Mesendoderm (in vitro differentiated cells): Measurements from ENCODE around the gene RXRA.

Experiments
- DNase-seq: peaks from one replicate; pipeline ENCODE4 v3.0.0; 2013
- H2AK5ac ChIP-seq: 2 replicates; pipeline ENCODE4 v1.6.1; 2013; ENCODE audit warnings: low read length, inconsistent platforms
- H2BK120ac ChIP-seq: 2 replicates; pipeline ENCODE4 v1.6.1; 2013; ENCODE audit warnings: low read depth, mild to moderate bottlenecking, low read length, moderate library complexity, mixed read lengths
- H2BK15ac ChIP-seq: replicated peaks from 2 replicates; pipeline ENCODE4 v1.6.1; 2013; ENCODE audit warnings: low read depth, mild to moderate bottlenecking, moderate library complexity
- H2BK5ac ChIP-seq: 2 replicates; pipeline ENCODE4 v1.6.1; 2013; ENCODE audit warnings: low read length, inconsistent platforms
- H3K18ac ChIP-seq: 2 replicates; pipeline ENCODE4 v1.6.1; 2013; ENCODE audit warnings: mild to moderate bottlenecking, low read length, mixed read lengths
- H3K23ac ChIP-seq: one replicate; pipeline ENCODE4 v1.6.1; 2013; ENCODE audit warnings: low read length
- H3K27ac ChIP-seq: 2 replicates; pipeline ENCODE4 v1.5.1; 2013; ENCODE audit warnings: low read depth, mild to moderate bottlenecking, inconsistent platforms, low read length, moderate library complexity
- H3K27me3 ChIP-seq: 2 replicates; pipeline ENCODE4 v1.6.1; 2013; ENCODE audit warnings: low read length, control low read depth, mild to moderate bottlenecking, inconsistent platforms; ENCODE audit not compliant: insufficient read depth, poor library complexity
- H3K36me3 ChIP-seq: 2 replicates; pipeline ENCODE4 v1.6.1; 2013; ENCODE audit warnings: low read length, inconsistent platforms; ENCODE audit not compliant: control insufficient read depth, insufficient read depth
- H3K4ac ChIP-seq: one replicate; pipeline ENCODE4 v1.6.1; 2013; ENCODE audit warnings: low read depth, mild to moderate bottlenecking, low read length, moderate library complexity
- H3K4me1 ChIP-seq: 2 replicates; pipeline ENCODE4 v1.6.1; 2013; ENCODE audit warnings: low read depth, low read length, inconsistent platforms; ENCODE audit not compliant: control insufficient read depth
- H3K4me2 ChIP-seq: 2 replicates; pipeline ENCODE4 v1.6.1; 2013; ENCODE audit warnings: low read length
- H3K4me3 ChIP-seq: 2 replicates; pipeline ENCODE4 v1.5.1; 2013; ENCODE audit warnings: mild to moderate bottlenecking, low read length
- H3K56ac ChIP-seq: one replicate; pipeline ENCODE4 v1.6.1; 2013; ENCODE audit warnings: low read length
- H3K79me1 ChIP-seq: 2 replicates; pipeline ENCODE4 v1.6.1; 2013; ENCODE audit warnings: low read length, inconsistent platforms
- H3K79me2 ChIP-seq: 2 replicates; pipeline ENCODE4 v1.6.1; 2013; ENCODE audit warnings: mild to moderate bottlenecking, low read length; ENCODE audit not compliant: control insufficient read depth, insufficient read depth
- H3K9ac ChIP-seq: 2 replicates; pipeline ENCODE4 v1.6.1; 2013; ENCODE audit warnings: low read length, inconsistent platforms
- H4K5ac ChIP-seq: one replicate; pipeline ENCODE4 v1.6.1; 2013; ENCODE audit warnings: low read length
- H4K8ac ChIP-seq: one replicate; pipeline ENCODE4 v1.6.1; 2013; ENCODE audit warnings: low read depth, mild to moderate bottlenecking, control low read depth, low read length, moderate library complexity
- WGBS: extraction: QIAGEN DNeasy Blood & Tissue Kit; methylation state at CpG from one replicate; pipeline ENCODE4 v1.1.7; 2013; ENCODE audit warnings: low lambda C conversion rate, missing lambda C conversion rate; ENCODE audit not compliant: insufficient coverage; ENCODE audit errors: extremely low coverage; 5-methylcytosine and 5-hydroxymethylcytosine counted together

The RXRA gene

GRCh38 chr9:134299883-134300282, 26.4 kb upstream of the RXRA start:
- Histone ChIP-seq H3K23ac (no peak overlapping the region), H2BK120ac (no peak overlapping the region), H2AK5ac (no peak overlapping the region), H3K79me1 (no peaks in the 10 kb centered on the region), H3K9ac (no peak overlapping the region), H3K4me2 (no peak overlapping the region), H3K4ac (no peak overlapping the region), H2BK5ac (no peak overlapping the region), H4K8ac (no peak overlapping the region), H3K18ac (no peak overlapping the region), H3K27ac (no peak overlapping the region), H3K27me3 (no peaks in the 10 kb centered on the region), H4K5ac (no peak overlapping the region), H2BK15ac (no peak overlapping the region), H3K4me1 (peaks cover 4% of the 10 kb centered on the region), H3K79me2 (no peaks in the 10 kb centered on the region), H3K4me3 (no peak overlapping the region), H3K36me3 (no peaks in the 10 kb centered on the region), H3K56ac (no peak overlapping the region)
- DNase-seq, result no peak
- no CpG with 5 or more reads among the region's 7 CpGs for WGBS

- H3K79me2 ChIP-seq, result no peaks in the 10 kb centered on the region
- no peak overlapping the region for H4K5ac ChIP-seq
- WGBS, result no CpG with 5 or more reads among the region's 15 CpGs
- H3K18ac ChIP-seq, result no peak overlapping the region
- H2BK5ac ChIP-seq, result no peak overlapping the region
- no peaks in the 10 kb centered on the region for H3K4me1 ChIP-seq
- no peak for DNase-seq
- H3K9ac ChIP-seq, result no peak overlapping the region
- H2AK5ac ChIP-seq, result no peak overlapping the region
- H4K8ac ChIP-seq, result no peak overlapping the region
- no peak overlapping the region for H3K27ac ChIP-seq
- H3K36me3 ChIP-seq, result no peaks in the 10 kb centered on the region
- no peak overlapping the region for H3K56ac ChIP-seq
- H3K4me2 ChIP-seq, result no peak overlapping the region
- H3K79me1 ChIP-seq, result no peaks in the 10 kb centered on the region
- H3K4me3 ChIP-seq, result no peak overlapping the region
- H2BK15ac ChIP-seq, result no peak overlapping the region
- no peak overlapping the region for H3K4ac ChIP-seq
- no peak overlapping the region for H3K23ac ChIP-seq
- no peaks in the 10 kb centered on the region for H3K27me3 ChIP-seq
- H2BK120ac ChIP-seq, result no peak overlapping the region
Measured at GRCh38 chr9:134301387-134302129, 24.7 kb upstream of the RXRA start.

- no peaks in the 10 kb centered on the region for H3K79me2 ChIP-seq
- no peak overlapping the region for H2BK5ac ChIP-seq
- no peak overlapping the region for H2BK120ac ChIP-seq
- H3K4me1 ChIP-seq, result no peaks in the 10 kb centered on the region
- H4K8ac ChIP-seq, result no peak overlapping the region
- H2BK15ac ChIP-seq, result no peak overlapping the region
- H3K36me3 ChIP-seq, result no peaks in the 10 kb centered on the region
- H3K27me3 ChIP-seq, result no peaks in the 10 kb centered on the region
- H3K9ac ChIP-seq, result no peak overlapping the region
- H3K4me2 ChIP-seq, result no peak overlapping the region
- WGBS, result no CpG with 5 or more reads among the region's 7 CpGs
- H3K18ac ChIP-seq, result no peak overlapping the region
- no peak for DNase-seq
- no peak overlapping the region for H2AK5ac ChIP-seq
- no peak overlapping the region for H3K56ac ChIP-seq
- H3K4me3 ChIP-seq, result no peak overlapping the region
- H3K23ac ChIP-seq, result no peak overlapping the region
- no peak overlapping the region for H3K4ac ChIP-seq
- H3K79me1 ChIP-seq, result no peaks in the 10 kb centered on the region
- no peak overlapping the region for H3K27ac ChIP-seq
- H4K5ac ChIP-seq, result no peak overlapping the region
Measured at GRCh38 chr9:134302130-134302817, 24.0 kb upstream of the RXRA start.

DNA sequence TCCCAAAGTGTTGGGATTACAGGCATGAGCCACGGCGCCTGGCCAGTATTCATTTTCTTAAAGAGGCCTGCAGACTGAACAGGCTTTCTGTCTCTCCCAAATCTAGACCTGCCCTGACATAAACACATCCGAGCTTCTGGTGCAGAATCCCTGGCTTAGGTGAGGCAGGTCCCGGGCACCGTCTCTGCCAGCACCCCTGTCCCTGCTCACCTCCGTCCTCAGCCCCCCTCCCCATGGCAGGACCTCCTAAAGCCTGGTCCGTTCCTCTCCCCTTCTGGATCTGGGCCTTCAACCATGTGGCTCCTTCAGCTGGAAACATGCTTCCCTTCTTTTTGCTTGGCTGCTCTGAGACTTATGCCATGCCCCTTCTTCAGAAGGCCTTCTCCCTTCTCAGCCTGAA, 22.7 kb upstream of the RXRA start:
- H2BK120ac ChIP-seq, result no peak overlapping the region
- H3K18ac ChIP-seq, result no peak overlapping the region
- no peak overlapping the region for H2BK5ac ChIP-seq
- H3K9ac ChIP-seq, result no peak overlapping the region
- H3K23ac ChIP-seq, result no peak overlapping the region
- no peaks in the 10 kb centered on the region for H3K36me3 ChIP-seq
- H3K79me1 ChIP-seq, result no peaks in the 10 kb centered on the region
- H3K27me3 ChIP-seq, result no peaks in the 10 kb centered on the region
- no CpG with 5 or more reads among the region's 7 CpGs for WGBS
- no peak overlapping the region for H3K4ac ChIP-seq
- H3K4me3 ChIP-seq, result no peak overlapping the region
- no peak for DNase-seq
- no peak overlapping the region for H3K4me2 ChIP-seq
- no peak overlapping the region for H3K27ac ChIP-seq
- H3K4me1 ChIP-seq, result no peaks in the 10 kb centered on the region
- no peak overlapping the region for H4K8ac ChIP-seq
- H2BK15ac ChIP-seq, result no peak overlapping the region
- H2AK5ac ChIP-seq, result no peak overlapping the region
- H3K79me2 ChIP-seq, result no peaks in the 10 kb centered on the region
- H3K56ac ChIP-seq, result no peak overlapping the region
- no peak overlapping the region for H4K5ac ChIP-seq

DNA sequence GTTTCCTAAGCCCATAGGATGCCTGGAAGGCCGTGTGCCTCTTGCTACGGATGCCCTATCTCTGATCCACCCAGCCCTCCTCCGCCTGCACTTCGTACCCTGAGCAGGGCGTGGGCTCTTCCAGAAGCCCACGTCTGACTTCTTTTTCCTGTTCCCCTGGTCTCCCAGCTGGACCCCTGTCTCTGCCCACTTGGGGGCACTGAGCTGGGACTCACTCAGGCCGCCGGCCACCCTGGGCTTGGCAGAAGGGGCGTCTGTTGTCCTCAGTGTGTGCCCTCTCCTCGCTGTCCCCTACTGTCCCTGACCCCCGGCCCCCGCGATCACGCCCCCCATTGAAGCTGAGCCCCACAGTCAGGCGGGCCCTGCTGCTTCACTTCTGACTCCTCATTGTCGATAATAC, 22.0 kb upstream of the RXRA start:
- Histone ChIP-seq H2AK5ac (no peak overlapping the region), H3K4ac (no peak overlapping the region), H3K56ac (no peak overlapping the region), H2BK5ac (no peak overlapping the region), H3K18ac (no peak overlapping the region), H3K36me3 (no peaks in the 10 kb centered on the region), H4K8ac (no peak overlapping the region), H3K23ac (no peak overlapping the region), H3K4me1 (no peaks in the 10 kb centered on the region), H3K27me3 (no peaks in the 10 kb centered on the region), H3K27ac (no peak overlapping the region), H2BK120ac (no peak overlapping the region), H3K4me3 (no peak overlapping the region), H3K4me2 (no peak overlapping the region), H3K9ac (no peak overlapping the region), H2BK15ac (no peak overlapping the region), H3K79me2 (no peaks in the 10 kb centered on the region), H4K5ac (no peak overlapping the region), H3K79me1 (no peaks in the 10 kb centered on the region)
- WGBS, result no CpG with 5 or more reads among the region's 16 CpGs
- DNase-seq, result no peak
